Common myeloid progenitor, CD34-positive (primary cell): ENCODE results near the gene TMEM8B.
"Not testable (repeated sequence)": the region's sequence is repeated elsewhere in the genome, so short reads cannot be mapped to it uniquely, and the experiment has no call there.

ENCODE experiments used
- CTCF ChIA-PET: fragments of 350-600 bp; sonication (Branson Sonifier 250); formaldehyde crosslinking; loops from one replicate; lab custom pipeline; 2021; ENCODE audit warnings: antibody characterized with exemption; lab: Charles Lee
- POLR2A ChIA-PET: fragments of 350-600 bp; sonication (Branson Sonifier 250); formaldehyde crosslinking; loops from one replicate; lab custom pipeline; 2021; ENCODE audit warnings: antibody characterized with exemption; lab: Charles Lee
- DNase-seq, 3 donors: peaks; one replicate each; pipeline versions ENCODE4 v3.0.0 to v3.0.0-alpha.2; 2013
- H3K27ac ChIP-seq, 2 experiments: 1 replicate in 1 of 2; 2 replicates in 1 of 2; pipeline ENCODE4 v1.7.0; 2013; ENCODE audit warnings: inconsistent platforms in 2 of 2, low read length in 2 of 2, mild to moderate bottlenecking in 2 of 2, low read depth in 1 of 2, moderate library complexity in 1 of 2; ENCODE audit not compliant: severe bottlenecking in 2 of 2, insufficient read depth in 1 of 2, poor library complexity in 1 of 2
- H3K27me3 ChIP-seq, 5 experiments: replicated peaks in 2 of 5; 1 replicate in 3 of 5; 2 replicates in 2 of 5; pipeline versions ENCODE4 v1.6.1 to v1.7.0; 2013; ENCODE audit warnings: low read length in 4 of 5, mild to moderate bottlenecking in 2 of 5, moderate library complexity in 2 of 5, inconsistent platforms in 1 of 5; ENCODE audit not compliant: insufficient read depth in 5 of 5, control insufficient read depth in 4 of 5
- H3K36me3 ChIP-seq, 4 experiments: 1 replicate in 2 of 4; 2 replicates in 2 of 4; pipeline versions ENCODE4 v1.6.1 to v1.7.0; 2013; ENCODE audit warnings: low read length in 3 of 4, control low read depth in 1 of 4, mild to moderate bottlenecking in 1 of 4; ENCODE audit not compliant: control insufficient read depth in 4 of 4, insufficient read depth in 4 of 4
- H3K4me1 ChIP-seq, 4 experiments: 1 replicate in 3 of 4; 2 replicates in 1 of 4; pipeline versions ENCODE4 v1.6.1 to v1.7.1; 2013; ENCODE audit warnings: low read length in 3 of 4, mild to moderate bottlenecking in 3 of 4, control low read depth in 1 of 4, inconsistent platforms in 1 of 4, moderate library complexity in 1 of 4; ENCODE audit not compliant: control insufficient read depth in 4 of 4, insufficient read depth in 4 of 4; ENCODE audit errors: control extremely low read depth in 1 of 4
- H3K4me3 ChIP-seq, 7 experiments: 1 replicate in 4 of 7; 2 replicates in 3 of 7; pipeline versions ENCODE4 v1.5.1 to v1.7.0; 2013; ENCODE audit warnings: mild to moderate bottlenecking in 7 of 7, low read length in 6 of 7, moderate library complexity in 6 of 7, inconsistent platforms in 2 of 7, low read depth in 2 of 7, control low read depth in 1 of 7; ENCODE audit not compliant: insufficient read depth in 4 of 7, control insufficient read depth in 1 of 7; ENCODE audit errors: extremely low read depth in 1 of 7
- H3K9me3 ChIP-seq, 5 experiments: 1 replicate in 4 of 5; 2 replicates in 1 of 5; pipeline versions ENCODE4 v1.6.1 to v1.7.1; 2013; ENCODE audit warnings: low read length in 4 of 5, mild to moderate bottlenecking in 2 of 5, inconsistent platforms in 1 of 5, low read depth in 1 of 5, moderate library complexity in 1 of 5; ENCODE audit not compliant: control insufficient read depth in 4 of 5, insufficient read depth in 2 of 5; ENCODE audit errors: control extremely low read depth in 1 of 5
- WGBS: methylation state at CpG from one replicate; pipeline ENCODE4 v1.1.5; 2013; ENCODE audit not compliant: insufficient coverage; 5-methylcytosine and 5-hydroxymethylcytosine counted together

TMEM8B gene

DNA sequence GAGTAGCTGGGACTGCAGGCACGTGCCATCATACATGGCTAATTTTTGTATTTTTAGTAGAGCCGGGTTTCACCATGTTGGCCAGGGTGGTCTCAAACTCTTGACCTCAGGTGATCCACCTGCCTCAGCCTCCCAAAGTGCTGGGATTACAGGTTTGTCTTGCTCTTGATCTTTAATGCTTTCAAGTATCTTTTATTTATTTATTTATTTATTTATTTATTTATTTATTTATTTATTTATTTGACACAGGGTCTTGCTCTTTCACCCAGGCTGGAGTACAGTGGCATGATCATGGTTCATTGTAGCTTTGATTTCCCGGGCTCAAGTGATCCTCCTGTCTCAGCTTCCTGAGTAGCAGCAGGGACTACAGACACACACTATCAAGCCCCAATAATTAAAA, 55.9 kb downstream of the TMEM8B start:
- H3K27ac ChIP-seq, POLR2A ChIA-PET, DNase-seq, H3K4me1 ChIP-seq, H3K9me3 ChIP-seq, H3K4me3 ChIP-seq, H3K36me3 ChIP-seq, H3K27me3 ChIP-seq: not testable (repeated sequence)
- CTCF ChIA-PET = interaction anchor here (1.2 to 1.6 kb wide), 2 partner anchors 49 to 96 kb away, joined by 3 read pairs; no protein-coding TSS in a partner anchor
- WGBS = 100% methylated on average over 2 of the region's 3 CpGs

GRCh38 chr9:35891646-35892045, 62.6 kb downstream of the TMEM8B start:
- WGBS = 44% methylated on average over 3 of the region's 3 CpGs
- ChIA-PET CTCF (interaction anchor here (1.0 to 1.9 kb wide), 8 partner anchors 9 to 131 kb away, joined by 3 to 10 read pairs (median 4); no protein-coding TSS in a partner anchor), POLR2A (interaction anchor here (0.6 kb wide), 1 partner anchor 9 kb away, joined by 3 read pairs; no protein-coding TSS in a partner anchor)
- Histone ChIP-seq H3K4me3 (no peak overlapping the region), H3K36me3 (no peaks in the 10 kb centered on the region), H3K27me3 (peaks cover 0 to 10% (median 3%) of the 10 kb centered on the region in 5 experiments), H3K4me1 (peaks cover 0 to 8% (median 0%) of the 10 kb centered on the region in 4 experiments), H3K9me3 (no peaks in the 10 kb centered on the region), H3K27ac (no peak overlapping the region)
- peak in 2 of 3 donors; percentile 25 to 26 for DNase-seq

GRCh38 chr9:35892051-35892450, 63.0 kb downstream of the TMEM8B start:
- no peak overlapping the region for H3K4me3 ChIP-seq
- POLR2A ChIA-PET = no interaction called here
- H3K9me3 ChIP-seq = no peaks in the 10 kb centered on the region
- peaks cover 0 to 8% (median 0%) of the 10 kb centered on the region in 4 experiments for H3K4me1 ChIP-seq
- CTCF ChIA-PET = interaction anchor here (1.0 to 1.9 kb wide), 8 partner anchors 10 to 130 kb away, joined by 3 to 10 read pairs (median 4); no protein-coding TSS in a partner anchor
- no peak overlapping the region for H3K27ac ChIP-seq
- WGBS = 100% methylated on average over 1 of the region's 1 CpG
- DNase-seq = no peak
- H3K27me3 ChIP-seq = peaks cover 0 to 9% (median 3%) of the 10 kb centered on the region in 5 experiments
- no peaks in the 10 kb centered on the region for H3K36me3 ChIP-seq

DNA sequence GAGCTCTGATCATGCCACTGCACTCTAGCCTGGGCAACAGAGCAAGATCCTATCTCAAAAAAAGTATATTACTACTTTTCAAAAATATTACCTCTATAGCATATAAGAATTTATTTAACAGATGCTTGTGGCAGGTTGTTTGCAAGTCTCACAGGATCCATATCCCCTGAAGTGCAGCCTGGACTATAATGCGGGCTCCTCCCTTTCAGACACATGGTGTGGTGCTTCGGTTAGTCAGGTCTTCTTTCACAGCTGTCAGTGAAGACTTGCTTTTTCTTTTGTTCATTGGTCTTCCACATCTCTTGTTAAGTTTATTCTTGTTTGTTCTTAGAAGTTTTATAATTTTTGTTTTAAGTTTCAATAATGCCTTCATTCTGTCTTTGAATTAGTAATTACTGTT, 67.5 kb downstream of the TMEM8B start:
- ChIA-PET POLR2A (no interaction called here), CTCF (interaction anchor here (1.1 to 3.1 kb wide), 7 partner anchors 8 to 59 kb away, joined by 3 to 16 read pairs (median 5); no protein-coding TSS in a partner anchor)
- 100% methylated on average over 1 of the region's 2 CpGs for WGBS

DNA sequence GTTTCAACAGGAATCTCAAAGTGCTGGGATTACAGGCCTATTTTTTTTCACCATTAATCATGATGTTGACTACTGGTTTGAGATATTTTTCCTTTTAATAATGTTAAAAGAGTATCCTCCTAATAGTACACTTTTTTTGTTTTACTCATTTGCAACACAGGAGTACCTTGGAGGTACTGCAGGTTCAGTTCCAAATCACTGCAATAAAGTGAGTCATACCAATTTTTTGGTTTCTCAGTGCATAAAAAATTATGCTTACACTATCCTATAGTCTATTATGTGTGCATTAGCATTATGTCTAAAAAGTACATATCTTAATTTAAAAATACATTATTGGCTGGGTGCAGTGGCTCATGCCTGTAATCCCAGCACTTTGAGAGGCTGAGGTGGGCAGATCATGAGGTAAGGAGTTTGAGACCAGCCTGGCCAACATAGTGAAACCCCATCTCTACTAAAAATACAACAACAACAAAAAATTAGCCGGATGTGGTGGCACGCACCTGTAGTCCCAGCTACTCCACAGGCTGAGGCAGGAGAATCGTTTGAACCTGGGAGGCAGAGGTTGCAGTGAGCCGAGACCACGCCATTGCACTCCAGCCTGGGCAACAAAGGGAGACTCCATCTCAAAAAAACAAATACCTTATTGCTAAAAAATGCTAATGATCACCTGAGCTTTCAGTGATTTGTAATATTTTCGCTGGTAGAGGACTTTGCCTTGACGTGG, 68.5 kb downstream of the TMEM8B start:
- H3K27me3 ChIP-seq, H3K9me3 ChIP-seq, DNase-seq, H3K36me3 ChIP-seq, H3K4me1 ChIP-seq, H3K4me3 ChIP-seq, POLR2A ChIA-PET, H3K27ac ChIP-seq: not testable (repeated sequence)
- WGBS = no CpG with 5 or more reads among the region's 7 CpGs
- CTCF ChIA-PET = interaction anchor here (0.8 to 3.1 kb wide), 10 partner anchors 9 to 71 kb away, joined by 3 to 16 read pairs (median 4); no protein-coding TSS in a partner anchor

More for the DNA sequence above, 67.5 kb downstream of the TMEM8B start:
- H3K27me3 ChIP-seq = peaks cover 0 to 8% (median 3%) of the 10 kb centered on the region in 5 experiments
- no peak overlapping the region for H3K27ac ChIP-seq
- H3K4me3 ChIP-seq = no peak overlapping the region
- no peaks in the 10 kb centered on the region for H3K36me3 ChIP-seq
- DNase-seq = no peak
- H3K4me1 ChIP-seq = peaks cover 0 to 1% (median 0%) of the 10 kb centered on the region in 4 experiments
- H3K9me3 ChIP-seq = no peaks in the 10 kb centered on the region

- POLR2A ChIA-PET = no interaction called here
- CTCF ChIA-PET = interaction anchor here (0.8 to 3.1 kb wide), 6 partner anchors 13 to 72 kb away, joined by 3 to 16 read pairs (median 7); no protein-coding TSS in a partner anchor
- H3K4me3 ChIP-seq = no peak overlapping the region
- no peak for DNase-seq
- peaks cover 0 to 5% (median 3%) of the 10 kb centered on the region in 5 experiments for H3K27me3 ChIP-seq
- H3K9me3 ChIP-seq = no peaks in the 10 kb centered on the region
- peaks cover 0 to 2% (median 0%) of the 10 kb centered on the region in 4 experiments for H3K4me1 ChIP-seq
- no peaks in the 10 kb centered on the region for H3K36me3 ChIP-seq
- no peak overlapping the region for H3K27ac ChIP-seq
Measured at GRCh38 chr9:35898337-35898736, 69.3 kb downstream of the TMEM8B start.

DNA sequence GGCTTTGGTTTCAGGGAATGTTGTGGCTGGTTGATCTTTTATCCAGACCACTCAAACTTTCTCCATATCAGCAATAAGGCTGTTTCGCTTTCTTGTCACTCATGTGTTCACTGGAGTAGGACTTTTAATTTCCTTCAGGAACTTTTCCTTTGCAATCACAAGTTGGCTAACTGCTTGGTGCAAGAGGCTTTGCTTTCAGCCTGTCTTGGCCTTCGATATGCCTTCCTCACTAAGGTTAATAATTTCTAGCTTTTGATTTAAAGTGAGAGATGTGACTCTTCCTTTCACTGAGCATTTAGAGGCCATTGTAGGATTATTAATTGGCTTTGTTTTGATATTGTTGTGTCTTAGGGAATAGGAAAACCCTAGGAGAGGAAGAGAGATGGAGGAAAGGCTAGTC, 70.0 kb downstream of the TMEM8B start:
- Histone ChIP-seq H3K36me3 (no peaks in the 10 kb centered on the region), H3K4me1 (peaks cover 0 to 2% (median 0%) of the 10 kb centered on the region in 4 experiments), H3K4me3 (no peak overlapping the region), H3K9me3 (no peaks in the 10 kb centered on the region), H3K27me3 (peaks cover 0 to 5% (median under 1%) of the 10 kb centered on the region in 5 experiments), H3K27ac (no peak overlapping the region)
- 80% methylated on average over 1 of the region's 2 CpGs for WGBS
- CTCF ChIA-PET = interaction anchor here (1.2 to 3.1 kb wide), 4 partner anchors 12 to 56 kb away, joined by 3 to 16 read pairs (median 9); no protein-coding TSS in a partner anchor
- DNase-seq = no peak
- POLR2A ChIA-PET = no interaction called here
